ENCODE data around the gene EVI5L. TPM values are rescaled to one million over a fixed set of nuclear protein-coding genes. Genes with fewer than 3 reads are reported as not detected.
"Not testable (repeated sequence)": the region's sequence is repeated elsewhere in the genome, so short reads cannot be mapped to it uniquely, and the experiment has no call there.

EVI5L gene
- polyA plus RNA-seq, 1 donor from 2014 or later: 50.6 TPM

DNA sequence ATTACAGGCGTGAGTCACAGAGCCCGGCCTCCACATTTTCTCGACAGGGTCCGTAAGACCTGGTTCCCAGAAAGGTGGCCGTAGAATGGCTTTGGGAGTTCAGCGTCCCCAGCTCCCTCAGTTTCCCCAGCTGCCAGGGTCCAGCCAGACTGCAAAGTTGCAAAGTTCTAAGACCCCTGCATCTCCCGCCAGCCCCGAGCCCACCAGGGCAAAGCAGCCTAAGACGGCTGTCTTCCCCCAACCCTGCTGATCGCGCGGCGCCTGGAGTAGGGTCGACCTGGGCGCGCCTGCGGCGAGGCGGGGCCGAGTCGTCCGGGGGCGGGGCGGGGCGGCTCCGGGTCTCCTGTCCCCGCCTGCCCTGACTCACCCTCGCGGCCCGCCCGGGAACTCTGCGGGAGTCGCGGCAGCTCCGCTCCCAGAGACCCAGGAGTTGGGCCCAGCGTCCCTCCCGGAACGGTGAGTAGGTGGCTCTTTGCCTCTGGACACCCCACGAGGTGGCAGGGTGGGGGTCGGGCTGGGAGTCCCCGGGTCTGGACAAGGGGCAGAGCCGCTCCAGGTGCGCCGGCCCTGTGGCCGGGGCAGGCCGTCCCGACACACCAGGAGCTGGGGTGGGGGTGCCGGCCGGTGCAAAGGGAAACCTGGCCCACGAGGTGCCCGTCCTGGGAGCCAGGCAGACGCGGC lies 58.3 kb downstream of the EVI5L start, which contains the start of gene LRRC8E:
LRRC8E (plus strand) TSS at position 366 of the 681 bp plus-strand sequence. CDS start 7,094 bp downstream, outside the sequence.
- TF ChIP-seq, protein P1, sequence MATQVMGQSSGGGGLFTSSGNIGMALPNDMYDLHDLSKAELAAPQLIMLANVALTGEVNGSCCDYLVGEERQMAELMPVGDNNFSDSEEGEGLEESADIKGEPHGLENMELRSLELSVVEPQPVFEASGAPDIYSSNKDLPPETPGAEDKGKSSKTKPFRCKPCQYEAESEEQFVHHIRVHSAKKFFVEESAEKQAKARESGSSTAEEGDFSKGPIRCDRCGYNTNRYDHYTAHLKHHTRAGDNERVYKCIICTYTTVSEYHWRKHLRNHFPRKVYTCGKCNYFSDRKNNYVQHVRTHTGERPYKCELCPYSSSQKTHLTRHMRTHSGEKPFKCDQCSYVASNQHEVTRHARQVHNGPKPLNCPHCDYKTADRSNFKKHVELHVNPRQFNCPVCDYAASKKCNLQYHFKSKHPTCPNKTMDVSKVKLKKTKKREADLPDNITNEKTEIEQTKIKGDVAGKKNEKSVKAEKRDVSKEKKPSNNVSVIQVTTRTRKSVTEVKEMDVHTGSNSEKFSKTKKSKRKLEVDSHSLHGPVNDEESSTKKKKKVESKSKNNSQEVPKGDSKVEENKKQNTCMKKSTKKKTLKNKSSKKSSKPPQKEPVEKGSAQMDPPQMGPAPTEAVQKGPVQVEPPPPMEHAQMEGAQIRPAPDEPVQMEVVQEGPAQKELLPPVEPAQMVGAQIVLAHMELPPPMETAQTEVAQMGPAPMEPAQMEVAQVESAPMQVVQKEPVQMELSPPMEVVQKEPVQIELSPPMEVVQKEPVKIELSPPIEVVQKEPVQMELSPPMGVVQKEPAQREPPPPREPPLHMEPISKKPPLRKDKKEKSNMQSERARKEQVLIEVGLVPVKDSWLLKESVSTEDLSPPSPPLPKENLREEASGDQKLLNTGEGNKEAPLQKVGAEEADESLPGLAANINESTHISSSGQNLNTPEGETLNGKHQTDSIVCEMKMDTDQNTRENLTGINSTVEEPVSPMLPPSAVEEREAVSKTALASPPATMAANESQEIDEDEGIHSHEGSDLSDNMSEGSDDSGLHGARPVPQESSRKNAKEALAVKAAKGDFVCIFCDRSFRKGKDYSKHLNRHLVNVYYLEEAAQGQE (IDR thresholded peaks at IDR 0.05; ENCODE audit: borderline replicate concordance): no peak
- TF ChIP-seq MXI1 (conservative IDR thresholded peaks at IDR 0.05; ENCODE audit: poor library complexity, severe bottlenecking): no peak
- no peak for TF ChIP-seq EP300 (conservative IDR thresholded peaks at IDR 0.05; ENCODE audit: poor library complexity, severe bottlenecking)
- no peak for TF ChIP-seq SMC3 (conservative IDR thresholded peaks at IDR 0.05; ENCODE audit: poor library complexity)
- TF ChIP-seq POLR2AphosphoS5 (IDR thresholded peaks at IDR 0.05): no peak
- Histone ChIP-seq H3K27ac (ENCODE audit: low read length) (no peak within 1 kb of the TSS), H3K36me3 (ENCODE audit: insufficient read depth, low read length) (no peaks in the 10 kb centered on the region), H2AFZ (ENCODE audit: low read depth, low read length) (no peak within 1 kb of the TSS), H4K20me1 (ENCODE audit: insufficient read depth) (no peaks in the 10 kb centered on the region), H3F3A (ENCODE audit: insufficient read depth, low read length, poor library complexity, severe bottlenecking) (no peaks in the 10 kb centered on the region), H3K9me3 (ENCODE audit: low read length) (no peaks in the 10 kb centered on the region), H3K27me3 (ENCODE audit: insufficient read depth, low read depth, low read length) (peaks cover 15% of the 10 kb centered on the region), H3K79me2 (replicated peaks; ENCODE audit: insufficient read depth, low read length) (no peaks in the 10 kb centered on the region), H3K9ac (ENCODE audit: low read length) (no peak within 1 kb of the TSS), H3K4me2 (ENCODE audit: low read length) (no peak within 1 kb of the TSS), H3K9me2 (ENCODE audit: insufficient read depth, low read length) (no peaks in the 10 kb centered on the region), H3K4me3 (ENCODE audit: low read length) (no peak within 1 kb of the TSS)

DNA sequence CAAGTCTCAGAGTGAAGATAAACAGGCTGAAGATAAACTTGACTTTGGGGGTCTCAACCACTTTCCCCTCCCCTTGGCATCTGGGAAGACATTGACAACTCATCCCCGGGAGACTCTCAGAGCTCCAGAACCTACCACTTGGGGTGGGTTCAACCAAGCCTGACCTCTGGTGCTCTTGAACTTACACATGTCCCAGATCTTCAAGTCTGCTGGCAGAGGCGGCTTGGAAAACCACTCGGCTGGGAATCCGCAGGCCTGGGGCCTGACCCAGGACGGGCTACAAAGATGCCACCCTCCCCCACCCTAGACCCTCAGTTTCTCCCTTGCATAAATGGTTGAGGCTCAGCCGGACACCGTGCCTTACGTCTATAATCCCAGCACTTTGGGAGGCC lies 58.8 kb downstream of the EVI5L start:
- no peak overlapping the region for H3K4me3 ChIP-seq (ENCODE audit: low read length)
- H3K27me3 ChIP-seq (ENCODE audit: insufficient read depth, low read depth, low read length): peaks cover 15% of the 10 kb centered on the region
- H3K9ac ChIP-seq (ENCODE audit: low read length): no peak overlapping the region
- H2AFZ ChIP-seq (ENCODE audit: low read depth, low read length): no peak overlapping the region
- H4K20me1 ChIP-seq (ENCODE audit: insufficient read depth): no peaks in the 10 kb centered on the region
- no peak overlapping the region for H3K4me2 ChIP-seq (ENCODE audit: low read length)
- H3K9me3 ChIP-seq (ENCODE audit: low read length): no peaks in the 10 kb centered on the region
- no peak overlapping the region for H3K27ac ChIP-seq (ENCODE audit: low read length)
- no peaks in the 10 kb centered on the region for H3K36me3 ChIP-seq (ENCODE audit: insufficient read depth, low read length)
- TF ChIP-seq TAF1 (IDR thresholded peaks at IDR 0.05; ENCODE audit: low read depth): no peak
- no peaks in the 10 kb centered on the region for H3K9me2 ChIP-seq (ENCODE audit: insufficient read depth, low read length)
- H3F3A ChIP-seq (ENCODE audit: insufficient read depth, low read length, poor library complexity, severe bottlenecking): no peaks in the 10 kb centered on the region
- H3K79me2 ChIP-seq (replicated peaks; ENCODE audit: insufficient read depth, low read length): no peaks in the 10 kb centered on the region

DNA sequence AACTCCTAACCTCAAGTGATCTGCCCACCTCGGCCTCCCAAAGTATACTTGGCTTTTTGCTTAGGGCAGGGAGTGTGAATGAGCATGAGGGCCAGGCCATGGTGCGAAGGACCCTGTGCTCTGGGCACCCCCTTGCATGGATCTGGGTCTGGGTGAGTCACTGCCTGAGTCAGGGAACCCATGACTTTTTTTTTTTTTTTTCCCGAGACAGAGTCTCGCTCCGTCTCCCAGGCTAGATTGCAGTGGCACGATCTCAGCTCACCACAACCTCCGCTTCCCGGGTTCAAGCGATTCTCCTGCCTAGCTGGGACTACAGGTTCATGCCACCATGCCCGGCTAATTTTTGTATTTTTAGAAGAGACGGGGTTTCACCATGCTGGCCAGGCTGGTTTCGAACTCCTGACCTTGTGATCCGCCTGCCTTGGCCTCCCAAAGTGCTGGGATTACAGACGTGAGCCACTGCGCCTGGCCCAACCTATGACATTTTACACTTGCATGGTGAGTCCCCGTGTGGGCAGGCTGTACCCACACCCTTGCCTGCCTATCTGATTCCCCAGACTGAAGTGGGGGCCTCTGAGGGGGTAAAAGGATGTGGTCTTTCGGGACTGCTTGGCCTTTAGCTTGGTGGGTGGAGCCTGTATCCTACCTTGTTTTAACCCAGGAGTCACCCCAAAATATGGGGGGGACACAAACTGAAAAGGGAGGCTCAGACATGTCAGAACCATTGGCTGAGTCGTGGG lies 63.5 kb downstream of the EVI5L start:
- H3K9me2 ChIP-seq (ENCODE audit: insufficient read depth, low read length); H3K4me2 ChIP-seq (ENCODE audit: low read length); H3K79me2 ChIP-seq (replicated peaks; ENCODE audit: insufficient read depth, low read length); H3K4me3 ChIP-seq (ENCODE audit: low read length); H3K36me3 ChIP-seq (ENCODE audit: insufficient read depth, low read length); H3F3A ChIP-seq (ENCODE audit: insufficient read depth, low read length, poor library complexity, severe bottlenecking); H2AFZ ChIP-seq (ENCODE audit: low read depth, low read length); H3K9me3 ChIP-seq (ENCODE audit: low read length); H3K27me3 ChIP-seq (ENCODE audit: insufficient read depth, low read depth, low read length); H4K20me1 ChIP-seq (ENCODE audit: insufficient read depth); H3K27ac ChIP-seq (ENCODE audit: low read length); H3K9ac ChIP-seq (ENCODE audit: low read length): not testable (repeated sequence)
